Cerebellar nuclear complex (tissue), 1 donor: ENCODE results near the gene MAP4K5.

Experiments used
- DNase-seq, 2 experiments: peaks; one replicate each; lab custom pipeline; 2025; lab: John Stamatoyannopoulos, UW

Gene MAP4K5

GRCh38 chr14:50476134-50476533 lies 56.2 kb downstream of the MAP4K5 start:
- no peak for DNase-seq

GRCh38 chr14:50475460-50475859 lies 56.9 kb downstream of the MAP4K5 start:
- no peak for DNase-seq

DNA sequence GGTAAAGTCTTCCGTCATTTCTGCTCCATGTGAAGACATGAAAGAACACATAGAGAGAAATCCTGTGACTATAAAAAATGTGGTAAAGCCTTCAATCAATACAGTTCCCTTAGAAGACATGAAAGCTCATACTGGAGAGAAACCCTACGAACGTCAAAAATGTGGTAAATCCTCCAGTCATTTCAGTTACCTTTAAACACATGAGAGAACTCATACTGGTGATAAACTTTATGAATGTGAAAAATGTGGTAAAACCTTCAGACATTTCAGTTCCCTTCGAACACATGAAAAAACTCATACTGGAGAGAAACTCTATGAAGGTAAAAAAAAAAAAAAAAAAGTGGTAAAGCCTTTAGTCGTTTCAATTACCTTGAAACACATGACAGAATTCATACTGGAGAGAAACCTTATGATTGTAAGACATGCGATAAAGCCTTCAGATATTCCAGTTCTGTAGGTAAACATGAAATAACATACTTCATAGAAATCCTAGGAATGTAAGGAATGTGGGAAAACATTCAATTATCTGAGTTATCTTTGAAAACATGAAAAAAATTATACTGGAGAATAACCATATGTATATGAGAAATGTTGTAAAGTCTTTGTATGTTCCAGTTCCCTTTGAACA lies 60.4 kb downstream of the MAP4K5 start:
- no peak for DNase-seq

GRCh38 chr14:50469982-50470381 lies 62.4 kb downstream of the MAP4K5 start:
- no peak for DNase-seq

DNA sequence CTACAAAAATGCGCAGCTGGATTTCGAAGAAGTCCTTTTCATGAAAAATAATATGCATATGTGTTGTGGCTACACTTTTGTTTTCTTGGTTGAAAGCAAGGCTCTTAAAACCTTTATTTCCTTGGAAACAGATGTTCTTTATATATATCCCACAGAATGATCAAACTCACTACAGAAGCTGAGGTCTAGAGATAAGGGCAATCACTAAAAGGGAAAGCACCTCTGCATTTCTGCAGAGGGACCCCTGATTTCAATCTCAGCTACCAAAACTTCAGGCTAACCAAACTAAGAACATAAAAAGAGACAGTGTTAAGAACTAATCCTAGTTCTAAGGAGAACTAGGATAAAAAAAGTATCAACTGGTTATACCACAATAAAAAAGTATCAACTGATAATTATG lies 70.3 kb downstream of the MAP4K5 start:
- DNase-seq = no peak

DNA sequence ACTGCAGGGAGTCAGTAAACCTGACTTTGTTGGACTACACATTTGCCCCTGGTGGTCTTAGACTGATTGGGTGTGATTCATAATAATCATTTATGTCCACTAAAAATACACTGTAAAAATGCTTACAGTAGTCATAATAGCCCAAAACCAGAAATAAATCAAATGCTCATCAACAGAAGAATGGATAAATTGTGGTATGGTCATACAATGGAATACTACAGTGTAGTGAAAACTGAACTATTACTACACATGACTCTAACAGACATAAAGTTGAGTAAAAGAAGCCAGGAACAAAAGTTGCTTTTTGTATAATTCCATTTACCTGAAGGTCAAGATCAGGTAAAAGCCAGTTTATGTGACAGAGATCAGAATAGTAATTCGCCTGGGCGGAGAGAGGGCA lies 78.5 kb downstream of the MAP4K5 start:
- DNase-seq = no peak

DNA sequence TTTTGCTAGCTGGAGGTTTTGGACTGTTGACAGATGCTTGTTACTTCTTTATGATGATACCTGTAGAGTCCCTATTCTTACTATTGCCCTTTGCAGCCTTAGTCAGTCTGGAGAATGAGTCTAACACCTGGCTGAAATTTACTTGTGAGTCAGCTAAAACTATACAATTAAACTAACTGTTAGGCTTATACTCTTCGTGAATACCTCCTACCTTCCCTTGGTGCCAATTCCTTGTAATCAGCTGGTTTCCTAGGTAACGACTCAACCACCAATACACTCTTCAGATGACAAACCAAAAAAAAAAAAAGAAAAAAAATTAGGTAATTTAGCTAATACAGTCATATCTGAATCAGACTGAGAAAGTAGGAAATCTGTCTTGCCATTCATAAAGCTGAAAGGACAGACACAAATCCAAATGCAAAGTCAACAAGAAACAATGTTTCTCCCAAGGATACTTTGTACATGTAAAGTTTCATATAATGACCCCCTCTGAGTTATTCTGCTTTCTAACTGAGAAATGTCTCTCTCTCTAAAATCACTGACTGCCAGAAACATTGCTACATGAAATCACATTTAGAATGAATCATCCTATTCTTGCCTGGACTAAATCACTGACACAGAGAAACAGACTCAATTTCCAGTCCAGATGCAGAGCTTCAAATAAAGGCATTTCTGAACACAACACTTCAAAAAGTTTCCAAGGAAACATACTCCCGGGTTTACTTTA lies 79.2 kb downstream of the MAP4K5 start:
- DNase-seq = no peak

GRCh38 chr14:50452296-50452695 lies 80.1 kb downstream of the MAP4K5 start:
- no peak for DNase-seq

DNA sequence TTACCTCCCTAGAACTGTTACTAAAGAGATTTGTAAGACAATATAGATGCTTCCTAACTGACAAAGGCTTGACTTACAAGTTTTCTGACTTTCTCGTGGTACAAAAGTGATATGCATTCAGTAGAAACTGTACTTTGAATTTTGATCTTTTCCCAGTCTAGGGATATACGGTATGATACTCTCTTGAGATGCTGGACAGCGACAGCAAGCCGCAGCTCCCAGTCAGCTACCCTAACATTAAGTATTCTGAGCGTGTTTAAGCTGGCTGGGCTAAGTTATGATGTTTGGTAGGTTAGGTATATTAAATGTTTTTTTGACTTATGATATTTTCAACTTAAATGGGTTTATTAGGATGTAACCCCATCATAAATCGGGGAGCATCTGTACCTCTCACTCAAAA lies 80.5 kb downstream of the MAP4K5 start:
- DNase-seq = no peak

- no peak for DNase-seq
Measured at GRCh38 chr14:50447461-50447860, 84.9 kb downstream of the MAP4K5 start.

- DNase-seq = no peak
Measured at GRCh38 chr14:50434528-50434927, 97.8 kb downstream of the MAP4K5 start.

GRCh38 chr14:50432131-50432530 lies 100.2 kb downstream of the MAP4K5 start:
- no peak for DNase-seq

- no peak for DNase-seq
Measured at GRCh38 chr14:50425816-50426215, 106.6 kb downstream of the MAP4K5 start.

DNA sequence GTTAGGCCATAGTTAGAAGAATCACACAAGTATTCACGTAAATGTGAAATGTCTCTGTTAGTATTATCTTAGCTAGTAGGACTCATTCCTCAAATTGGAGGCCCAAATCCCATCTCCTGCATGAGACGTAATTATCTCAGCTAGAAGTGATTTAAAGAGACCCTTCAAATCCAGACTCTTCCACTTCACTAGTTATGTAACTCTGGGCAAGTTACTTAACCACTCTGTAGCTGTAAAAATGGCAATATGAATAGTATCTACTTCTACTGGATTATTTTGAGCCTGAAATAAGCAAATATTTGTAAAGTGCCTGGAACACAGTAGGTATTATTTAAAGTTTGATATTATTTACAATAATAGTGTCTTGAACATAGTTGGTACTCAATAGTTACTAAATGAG lies 107.3 kb downstream of the MAP4K5 start:
- no peak for DNase-seq

GRCh38 chr14:50423529-50423928 lies 108.8 kb downstream of the MAP4K5 start:
- no peak for DNase-seq

GRCh38 chr14:50421499-50421898 lies 110.9 kb downstream of the MAP4K5 start:
- DNase-seq = no peak

DNA sequence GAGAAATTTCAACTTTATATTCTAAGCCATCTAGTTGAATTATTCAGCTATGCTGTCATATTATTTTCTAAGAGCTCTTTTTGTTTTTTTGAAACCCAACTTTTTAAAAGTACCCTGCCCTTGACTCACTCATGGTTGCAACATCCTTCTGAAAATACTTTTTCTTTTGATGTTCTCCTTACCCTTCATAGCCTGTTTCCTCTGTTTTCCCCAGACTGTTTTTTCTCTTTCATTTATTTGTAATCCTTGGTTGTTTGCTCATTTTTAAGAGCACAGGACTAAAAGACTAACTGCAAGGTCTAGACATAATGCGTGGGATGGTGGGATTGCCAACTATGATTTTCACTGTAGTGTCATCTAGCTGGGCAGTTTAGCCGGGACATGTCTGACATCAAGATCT lies 114.5 kb downstream of the MAP4K5 start:
- DNase-seq = no peak

DNA sequence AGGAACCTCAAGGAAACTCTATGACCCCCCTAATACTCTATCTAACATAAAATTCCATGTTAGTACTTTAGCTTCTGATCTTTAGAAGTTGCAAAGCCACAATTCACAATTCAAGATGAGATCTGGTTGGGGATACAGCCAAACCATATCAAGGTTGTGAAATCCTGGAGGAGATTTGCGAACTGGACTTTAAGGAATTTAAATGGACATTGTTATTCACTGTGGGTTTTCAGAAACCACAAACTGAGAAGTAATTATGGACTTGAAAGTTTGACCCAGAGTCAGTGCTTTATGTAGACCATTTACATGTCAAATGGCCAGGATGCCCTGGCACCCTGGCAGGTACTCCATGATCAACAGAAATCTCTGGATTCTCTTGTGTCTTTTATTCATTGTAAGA lies 121.4 kb downstream of the MAP4K5 start:
- DNase-seq = no peak

DNA sequence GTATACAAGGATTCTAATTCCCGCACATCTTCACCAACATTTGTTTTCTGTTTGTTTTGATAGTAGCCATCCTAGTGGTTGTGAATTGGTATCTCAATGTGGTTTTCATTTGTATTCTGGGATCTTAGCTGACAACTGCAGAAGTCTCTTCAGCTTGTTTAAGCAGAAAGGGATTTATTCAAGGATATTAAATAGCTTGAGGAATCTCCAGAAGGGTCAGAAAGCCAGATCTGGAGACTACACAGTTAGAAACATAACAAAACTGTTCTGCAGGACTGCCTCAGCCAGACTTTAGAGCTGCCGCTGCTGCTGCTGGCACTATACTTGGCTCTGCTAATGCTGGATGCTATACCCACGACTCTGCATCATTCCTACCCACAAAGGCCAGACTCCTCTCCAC lies 122.3 kb downstream of the MAP4K5 start:
- no peak for DNase-seq

DNA sequence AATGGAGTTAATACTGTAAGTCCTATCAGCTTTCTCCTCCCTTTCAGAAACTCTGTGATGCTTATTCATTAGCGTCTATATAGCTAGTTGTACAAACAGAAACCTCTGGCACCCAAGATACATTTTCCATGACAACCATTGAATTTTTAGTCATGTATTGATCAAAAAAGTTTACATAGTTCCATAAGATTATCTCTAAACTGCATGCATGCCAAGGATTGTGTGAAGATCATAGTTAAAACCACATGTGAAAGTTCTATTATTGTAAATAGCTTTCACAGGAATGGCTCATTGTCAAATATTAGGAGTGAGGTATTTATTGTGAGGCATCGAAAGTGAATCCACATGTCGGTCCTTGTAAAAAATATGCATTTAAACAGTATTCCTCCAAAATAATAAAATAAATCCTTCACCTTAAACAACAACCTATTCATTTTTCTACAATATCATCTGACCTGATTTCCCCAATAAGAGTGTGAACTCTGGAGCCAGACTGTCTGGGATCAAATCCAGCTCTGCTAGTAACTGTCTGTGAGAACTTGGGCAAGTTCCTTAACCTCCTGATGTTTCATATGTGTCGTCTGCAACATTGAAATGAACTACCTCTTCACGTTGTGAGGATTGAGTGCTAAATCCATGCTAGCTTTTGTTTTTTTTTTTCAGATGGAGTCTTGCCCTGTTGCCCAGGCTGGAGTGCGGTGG lies 125.1 kb downstream of the MAP4K5 start:
- no peak for DNase-seq

- DNase-seq = no peak
Measured at GRCh38 chr14:50403419-50403818, 128.9 kb downstream of the MAP4K5 start.

DNA sequence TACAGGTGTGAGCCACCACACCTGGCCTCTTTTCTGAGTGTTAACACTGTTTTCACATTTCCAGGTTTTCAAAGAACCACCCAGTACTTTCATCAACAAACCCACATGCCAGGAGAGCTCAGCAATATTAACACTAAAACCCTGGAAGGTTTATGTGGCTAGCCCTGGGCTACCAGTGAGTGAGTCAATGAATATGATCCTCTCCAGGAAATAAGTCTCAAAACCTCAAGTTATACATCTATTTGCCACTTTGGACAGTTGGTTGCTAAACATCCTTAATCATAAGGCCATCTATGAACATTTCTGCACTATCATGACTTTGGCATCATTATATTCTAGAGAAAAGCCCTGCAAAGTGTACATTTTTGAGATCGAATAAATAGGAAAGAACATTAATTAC lies 129.4 kb downstream of the MAP4K5 start:
- no peak for DNase-seq

- DNase-seq = no peak
Measured at GRCh38 chr14:50400461-50400860, 131.9 kb downstream of the MAP4K5 start.
